NCI-H82 treated with DMSO at 0.1 percent for 48 hours (cell line): ENCODE results near the gene SH3PXD2A.

ENCODE experiments used
- DNase-seq: peaks from one replicate; lab custom pipeline; 2025; ENCODE audit not compliant: unreplicated experiment; lab: John Stamatoyannopoulos, UW

The SH3PXD2A gene

GRCh38 chr10:103834436-103835095, 20.8 kb downstream of the SH3PXD2A start:
- DNase-seq = no peak

DNA sequence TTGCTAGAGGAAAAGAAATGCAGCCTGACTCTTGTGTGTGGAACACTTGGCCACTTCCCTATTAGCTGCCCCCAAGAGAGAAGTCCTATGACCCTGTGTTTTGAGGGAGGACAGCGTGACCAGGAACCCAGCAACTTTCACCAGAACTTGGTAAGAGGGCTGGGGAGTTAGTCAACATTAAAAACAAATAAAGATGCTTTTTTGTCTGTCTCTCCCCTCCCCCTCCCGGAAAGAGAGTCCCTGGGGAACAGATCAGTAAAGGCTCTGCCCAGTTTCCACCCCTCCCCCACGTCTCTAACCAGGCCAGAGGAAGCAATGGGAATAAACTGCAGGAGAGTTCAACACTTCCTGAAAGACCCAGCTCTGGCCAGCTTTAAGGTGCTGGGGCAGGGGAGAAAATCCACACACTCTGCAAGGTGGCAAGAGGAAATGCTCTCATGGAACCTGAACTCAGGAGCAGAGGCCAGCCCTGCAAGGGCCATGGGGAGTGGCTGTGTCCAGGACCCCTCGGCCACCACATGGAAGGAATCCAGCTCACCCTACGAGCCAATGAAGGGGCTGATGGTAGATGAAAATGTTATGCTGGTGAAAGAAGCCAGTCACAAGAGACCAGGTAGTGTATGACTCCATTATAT, 21.5 kb downstream of the SH3PXD2A start:
- no peak for DNase-seq

DNA sequence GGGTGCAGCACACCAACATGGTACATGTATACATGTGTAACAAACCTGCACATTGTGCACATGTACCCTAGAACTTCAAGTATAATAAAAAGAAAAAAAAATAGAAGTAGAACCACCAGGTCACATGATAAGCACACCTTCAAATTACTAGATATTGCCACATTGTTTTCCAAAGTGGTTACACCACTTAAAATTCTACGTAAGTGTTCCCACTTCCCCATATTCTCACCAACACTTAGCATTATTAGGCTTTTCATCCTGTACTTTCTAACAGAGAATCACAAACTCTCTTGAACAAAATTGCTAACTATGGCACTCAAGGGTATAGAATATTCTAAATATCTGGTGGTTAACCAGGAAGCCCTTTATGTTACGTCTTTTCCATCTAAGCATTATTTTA, 22.6 kb downstream of the SH3PXD2A start:
- DNase-seq = no peak

- no peak for DNase-seq
Observed at GRCh38 chr10:103829838-103830465, 25.4 kb downstream of the SH3PXD2A start.

- DNase-seq = no peak
Observed at GRCh38 chr10:103829278-103829677, 26.1 kb downstream of the SH3PXD2A start.

- DNase-seq = no peak
Observed at GRCh38 chr10:103828587-103829197, 26.7 kb downstream of the SH3PXD2A start.

GRCh38 chr10:103828107-103828506, 27.3 kb downstream of the SH3PXD2A start:
- no peak for DNase-seq

DNA sequence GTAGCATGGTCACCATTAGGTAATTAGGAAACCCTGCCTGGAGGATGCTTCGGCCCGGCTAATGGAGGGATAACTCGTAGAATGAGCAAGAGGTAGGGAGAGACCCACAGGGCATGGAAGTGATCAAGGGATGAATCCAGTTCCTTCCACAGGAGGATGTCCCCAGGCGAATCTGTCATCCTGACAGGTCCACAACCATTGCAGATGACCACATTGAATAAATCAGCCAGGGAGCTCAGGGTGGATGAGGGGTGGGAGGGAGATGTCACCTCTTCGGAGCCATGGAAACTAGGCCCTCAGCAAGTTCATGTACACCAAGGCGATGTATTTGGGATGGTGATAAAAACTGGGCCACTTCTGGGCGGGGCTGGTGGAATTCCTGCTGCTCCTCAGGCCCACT, 28.5 kb downstream of the SH3PXD2A start:
- no peak for DNase-seq

DNA sequence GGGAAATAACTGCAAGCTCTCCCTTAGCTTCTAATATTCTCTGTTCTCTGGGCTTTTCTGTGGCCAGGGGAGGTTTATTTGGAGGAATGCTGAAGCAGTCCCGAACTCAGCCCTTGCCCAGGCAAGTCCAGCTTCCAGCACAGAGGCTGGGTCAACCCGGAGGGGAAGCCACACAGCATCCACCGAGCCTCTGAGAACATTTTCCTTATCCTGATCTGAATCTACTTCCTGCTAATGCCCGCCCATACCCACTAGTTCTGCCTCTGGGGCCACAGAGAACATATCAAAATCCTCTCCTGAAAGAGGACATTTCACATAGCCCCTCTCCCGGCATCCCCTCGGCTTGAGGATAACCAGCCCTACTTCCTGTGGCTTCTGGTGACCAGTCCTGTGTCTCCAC, 31.1 kb downstream of the SH3PXD2A start:
- no peak for DNase-seq

DNA sequence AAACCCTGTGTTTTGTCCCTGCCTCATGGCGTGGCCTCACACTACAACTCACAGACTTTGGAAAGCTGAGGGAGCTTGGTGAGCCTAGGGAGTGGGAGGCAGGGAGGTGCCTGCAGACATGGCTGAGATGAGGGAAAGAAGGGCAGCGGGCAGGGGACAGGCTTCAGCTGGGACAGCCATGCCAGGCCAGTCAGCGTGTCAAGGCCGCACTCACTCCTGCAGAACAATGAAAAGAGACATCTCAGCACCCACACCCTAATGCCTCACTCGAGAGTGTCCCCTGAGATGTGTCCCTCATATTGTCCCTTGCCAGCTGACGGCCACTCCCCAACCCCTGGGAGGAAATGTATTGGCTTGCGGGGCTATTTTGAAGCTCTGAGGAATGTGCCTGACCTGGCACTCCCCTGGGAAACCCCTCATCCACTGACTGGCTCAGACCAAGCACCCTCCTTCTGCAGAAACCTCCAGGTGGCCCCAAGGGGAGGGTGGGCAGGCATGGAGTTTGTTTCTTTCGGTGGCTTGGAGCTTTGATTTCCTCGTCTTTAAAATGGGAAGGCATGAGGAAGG, 31.6 kb downstream of the SH3PXD2A start:
- DNase-seq = no peak

DNA sequence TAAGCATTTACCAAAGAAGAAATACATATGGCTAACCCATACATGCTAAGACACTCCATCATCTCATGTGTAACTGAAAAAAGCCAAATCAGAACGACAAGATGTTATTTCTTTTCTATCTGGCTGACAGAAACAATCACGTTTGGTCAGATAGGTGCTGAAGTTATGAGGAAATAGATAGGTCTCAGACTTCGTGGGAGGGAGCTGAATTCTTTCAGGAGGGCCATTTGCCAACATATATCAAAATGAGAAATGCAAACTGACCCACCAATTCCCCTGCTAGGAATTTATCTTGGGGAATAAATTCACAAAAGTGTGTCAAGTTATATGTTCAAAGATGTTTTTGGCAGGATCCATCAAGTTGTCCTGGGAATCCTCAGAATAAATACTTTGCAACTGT, 32.6 kb downstream of the SH3PXD2A start:
- DNase-seq = no peak

DNA sequence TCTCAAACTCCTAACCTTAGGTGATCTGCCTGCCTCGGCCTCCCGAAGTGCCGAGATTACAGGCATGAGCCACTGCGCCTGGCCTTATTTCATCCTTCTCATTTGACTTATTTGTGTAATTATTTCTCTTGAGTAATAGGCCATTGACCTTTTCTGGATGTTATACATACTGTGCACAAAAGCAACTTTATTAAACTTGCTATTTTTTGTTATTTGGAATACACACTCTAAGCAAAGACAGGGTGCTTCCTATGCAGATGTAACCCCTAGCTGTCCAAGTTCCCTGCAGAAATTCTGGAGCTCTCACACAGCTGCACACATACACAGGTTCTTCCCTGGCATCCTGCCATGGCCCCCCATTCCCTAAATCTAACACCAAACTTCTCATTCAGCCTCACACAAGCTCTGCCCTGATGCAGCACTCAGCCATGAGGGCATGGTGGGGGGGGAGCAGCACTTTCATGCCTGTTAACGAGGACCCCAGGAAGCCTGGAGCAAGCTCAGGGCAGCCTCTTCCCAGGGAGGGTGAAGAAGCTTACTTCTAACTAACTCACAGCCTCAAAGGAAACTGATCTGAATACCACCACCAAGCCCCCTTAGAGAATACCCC, 33.2 kb downstream of the SH3PXD2A start:
- no peak for DNase-seq

DNA sequence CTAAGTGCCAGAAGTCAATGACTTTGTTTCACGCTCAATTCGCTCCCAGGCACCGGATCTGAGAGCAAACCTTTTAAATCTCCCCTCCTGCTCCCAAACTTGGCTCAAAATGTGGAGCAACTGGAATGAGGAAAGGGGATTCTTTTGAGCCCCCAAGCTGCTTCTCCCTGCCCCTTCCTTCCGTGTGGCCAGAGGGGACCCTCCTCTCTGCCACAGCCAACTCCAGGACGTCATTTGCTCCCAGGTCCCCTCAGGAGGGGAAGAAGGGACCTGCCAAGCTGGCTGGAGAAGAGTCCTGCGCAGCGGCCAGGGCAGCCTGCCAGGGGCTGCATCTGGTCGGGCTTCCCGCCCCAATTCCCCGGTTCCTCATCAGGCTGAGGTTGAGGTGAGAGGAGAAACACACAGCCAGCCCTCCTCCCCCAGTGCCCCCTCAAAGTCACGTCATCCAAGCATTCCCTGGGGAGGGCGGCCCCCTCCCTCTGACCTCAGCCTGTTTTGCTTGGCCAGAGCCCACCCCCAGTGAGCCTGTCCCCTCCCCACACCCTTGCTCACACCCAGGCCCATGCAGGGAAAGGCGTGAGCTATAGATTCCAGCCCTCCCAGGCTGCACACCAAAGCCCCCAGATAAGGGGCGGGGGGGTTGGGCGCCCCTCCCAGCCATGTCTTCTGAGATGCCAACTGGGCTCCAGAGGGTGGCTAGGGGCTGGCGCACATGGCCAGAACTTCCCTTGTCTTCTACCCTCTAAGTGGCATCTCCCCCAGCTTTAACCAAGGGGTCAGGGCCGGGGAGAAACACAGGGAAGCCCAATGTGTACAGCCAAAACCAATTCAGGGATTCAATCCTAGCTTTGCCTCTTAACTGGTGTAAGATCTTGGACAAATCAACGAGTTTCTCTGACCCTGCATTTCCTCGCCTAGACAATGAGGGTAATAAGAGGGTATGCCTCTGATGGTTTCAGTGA, 35.0 kb downstream of the SH3PXD2A start:
- DNase-seq = no peak

DNA sequence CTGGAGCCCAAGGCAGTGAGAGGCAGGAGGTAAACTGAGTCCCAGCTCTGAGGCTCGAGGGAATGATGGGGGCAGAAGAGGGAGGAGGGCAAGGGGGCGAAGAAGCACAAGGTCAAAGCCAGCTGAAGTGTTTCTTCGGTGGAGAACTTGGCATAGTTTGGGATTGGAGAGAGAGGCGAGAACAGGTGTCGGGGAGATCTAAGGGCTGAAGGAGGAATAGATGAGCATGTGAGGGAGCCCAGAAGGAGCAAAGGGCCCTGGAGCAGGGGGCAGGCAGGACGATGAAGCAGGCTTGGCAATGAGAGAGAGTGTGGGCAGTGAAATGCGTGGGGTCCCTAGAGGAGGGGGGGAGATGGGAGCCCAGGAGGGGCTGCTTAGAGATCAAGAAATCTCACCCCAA, 35.9 kb downstream of the SH3PXD2A start:
- DNase-seq = no peak

DNA sequence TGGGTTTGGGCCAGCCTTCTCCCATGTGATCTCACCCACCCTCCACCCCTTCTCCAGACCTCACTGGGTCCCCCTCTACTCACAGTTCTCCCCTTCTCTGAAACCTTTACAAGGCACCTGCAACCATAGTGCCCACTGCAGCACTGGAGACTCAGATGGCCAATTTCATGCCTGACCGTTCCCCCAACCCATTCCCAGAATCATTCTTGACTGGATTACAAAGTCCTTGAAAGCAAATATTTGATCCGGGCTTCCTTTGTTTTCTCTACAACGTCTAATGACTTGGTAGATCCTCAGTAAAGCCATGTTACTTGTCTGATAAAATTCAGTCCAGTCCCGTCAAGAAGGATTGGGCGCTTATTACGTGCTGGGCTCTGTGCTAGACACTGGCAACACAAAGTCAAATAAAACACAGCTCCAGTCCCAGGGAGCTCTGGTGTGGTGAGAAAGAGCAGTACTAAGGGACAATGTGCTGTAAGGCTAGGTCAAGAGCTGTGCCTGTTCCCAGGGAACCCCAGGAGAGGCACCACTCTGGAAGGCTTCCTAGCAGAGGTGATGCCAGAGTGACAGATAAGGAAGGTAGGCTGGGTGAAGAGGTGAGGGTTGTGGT, 36.5 kb downstream of the SH3PXD2A start:
- no peak for DNase-seq

- DNase-seq = no peak
Observed at GRCh38 chr10:103818105-103818504, 37.3 kb downstream of the SH3PXD2A start.

DNA sequence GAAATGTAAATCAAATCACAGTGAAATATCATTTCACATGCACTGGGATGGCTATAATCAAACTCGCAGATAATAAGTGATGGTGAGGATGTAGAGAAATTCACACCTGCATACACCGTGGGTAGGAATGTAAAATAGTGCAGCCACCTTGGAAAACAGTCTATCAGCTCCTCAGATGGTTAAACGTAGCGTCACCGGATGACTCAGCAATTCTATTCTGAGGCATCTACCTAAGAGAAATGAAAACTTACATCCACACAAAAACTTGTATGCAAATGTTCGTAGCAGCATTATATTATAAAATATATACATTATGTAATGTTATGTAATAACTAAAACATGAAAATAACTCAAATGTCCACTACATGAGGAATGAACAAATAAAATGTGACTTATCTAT, 38.9 kb downstream of the SH3PXD2A start:
- no peak for DNase-seq

GRCh38 chr10:103814626-103815370, 40.6 kb downstream of the SH3PXD2A start:
- no peak for DNase-seq

- DNase-seq = no peak
Observed at GRCh38 chr10:103814105-103814504, 41.3 kb downstream of the SH3PXD2A start.
